H1 (cell line): ENCODE results near the gene C3AR1. TPM values are rescaled to one million over a fixed set of nuclear protein-coding genes. Genes with fewer than 3 reads are reported as not detected.

Experiments
- CTCF ChIA-PET: fragments of 300-600 bp; sonication (Branson Sonifier 250); formaldehyde crosslinking; loops from one replicate; lab custom pipeline; 2021; ENCODE audit not compliant: partially characterized antibody; lab: Charles Lee
- POLR2A ChIA-PET: fragments of 300-600 bp; sonication (Branson Sonifier 250); formaldehyde crosslinking; loops from one replicate; lab custom pipeline; 2021; ENCODE audit warnings: inconsistent platforms; ENCODE audit not compliant: partially characterized antibody; lab: Charles Lee
- DNase-seq, 2 experiments: peaks; one replicate each; pipeline versions ENCODE4 v3.0.0 to v3.0.0-alpha.2; 2010 to 2022; ENCODE audit warnings: low spot score in 2 of 2, low read depth in 1 of 2, mixed read lengths in 1 of 2
- FAIRE-seq: peaks from 2 replicates; lab custom pipeline; 2011; peaks lifted over from hg19 to GRCh38; lab: Jason Lieb, UNC
- H2AFZ ChIP-seq: 2 replicates; pipeline ENCODE4 v1.8.1; 2012; ENCODE audit warnings: low read length, inconsistent platforms
- H2AK5ac ChIP-seq: 2 replicates; pipeline ENCODE4 v1.6.1; 2013; ENCODE audit warnings: low read depth, low read length
- H2BK120ac ChIP-seq: replicated peaks from 2 replicates; pipeline ENCODE3; 2013; ENCODE audit warnings: low read depth, low read length, inconsistent platforms
- H2BK12ac ChIP-seq: 2 replicates; pipeline ENCODE4 v1.6.1; 2013; ENCODE audit warnings: low read depth, low read length
- H2BK15ac ChIP-seq: 2 replicates; pipeline ENCODE4 v1.6.1; 2013; ENCODE audit warnings: low read length
- H2BK20ac ChIP-seq: 2 replicates; pipeline ENCODE4 v1.6.1; 2013; ENCODE audit warnings: low read length
- H2BK5ac ChIP-seq: 2 replicates; pipeline ENCODE4 v1.6.1; 2013; ENCODE audit warnings: low read depth, low read length
- H3K14ac ChIP-seq: 2 replicates; pipeline ENCODE4 v1.6.1; 2013; ENCODE audit warnings: inconsistent platforms; ENCODE audit not compliant: insufficient read length
- H3K18ac ChIP-seq: 2 replicates; pipeline ENCODE4 v1.6.1; 2013; ENCODE audit warnings: low read length; ENCODE audit errors: extremely low read depth
- H3K23ac ChIP-seq: 2 replicates; pipeline ENCODE4 v1.6.1; 2013; ENCODE audit warnings: inconsistent platforms; ENCODE audit not compliant: insufficient read length
- H3K23me2 ChIP-seq: 2 replicates; pipeline ENCODE4 v1.6.1; 2013; ENCODE audit warnings: low read depth, low read length
- H3K27ac ChIP-seq: 2 replicates; pipeline ENCODE4 v1.6.1; 2011; ENCODE audit warnings: low read depth, low read length, inconsistent platforms
- H3K27me3 ChIP-seq, 4 experiments: replicated peaks in 1 of 4; 1 replicate in 1 of 4; 2 replicates in 3 of 4; pipeline versions ENCODE4 v1.6.1 to v1.8.1; 2011 to 2013; ENCODE audit warnings: low read length in 3 of 4, mild to moderate bottlenecking in 3 of 4, inconsistent platforms in 2 of 4, mixed read lengths in 2 of 4, moderate library complexity in 1 of 4; ENCODE audit not compliant: control insufficient read depth in 3 of 4, insufficient read depth in 3 of 4; ENCODE audit errors: extremely low read depth in 1 of 4
- H3K36me3 ChIP-seq, 4 experiments: 2 replicates each; pipeline versions ENCODE4 v1.6.1 to v1.8.1; 2011 to 2013; ENCODE audit warnings: mild to moderate bottlenecking in 4 of 4, low read length in 3 of 4, moderate library complexity in 2 of 4, control low read depth in 1 of 4, inconsistent platforms in 1 of 4; ENCODE audit not compliant: insufficient read depth in 4 of 4, control insufficient read depth in 2 of 4
- H3K4ac ChIP-seq: replicated peaks from 2 replicates; pipeline ENCODE3; 2013; ENCODE audit warnings: low read length, low read depth, mixed read lengths, inconsistent platforms; ENCODE audit not compliant: insufficient read length
- H3K4me1 ChIP-seq, 4 experiments: replicated peaks in 1 of 4; 1 replicate in 1 of 4; 2 replicates in 3 of 4; pipeline versions ENCODE4 v1.6.1 to v1.8.1; 2011 to 2013; ENCODE audit warnings: low read length in 3 of 4, inconsistent platforms in 2 of 4, mixed read lengths in 1 of 4; ENCODE audit not compliant: insufficient read depth in 4 of 4, control insufficient read depth in 3 of 4
- H3K4me2 ChIP-seq, 2 experiments: 2 replicates each; pipeline versions ENCODE4 v1.6.1 to v1.8.1; 2011 to 2013; ENCODE audit warnings: low read depth in 2 of 2, low read length in 2 of 2, control low read depth in 1 of 2, inconsistent platforms in 1 of 2, mild to moderate bottlenecking in 1 of 2; ENCODE audit not compliant: insufficient read depth in 1 of 2
- H3K4me3 ChIP-seq, 4 experiments: fragments of 200-600, 300-600 bp in 1 of 4; sonication (generic), shearing (Covaris generic), sonication (Bioruptor Twin) in 1 of 4; 2 replicates each; pipeline versions ENCODE4 v1.5.1 to v1.8.1; 2011 to 2016; ENCODE audit warnings: low read length in 4 of 4, low read depth in 3 of 4, control low read depth in 2 of 4, inconsistent platforms in 2 of 4, mild to moderate bottlenecking in 2 of 4, mixed read lengths in 1 of 4, moderate library complexity in 1 of 4; ENCODE audit not compliant: insufficient read depth in 2 of 4; ENCODE audit errors: extremely low read depth in 1 of 4
- H3K56ac ChIP-seq: replicated peaks from 2 replicates; pipeline ENCODE3; 2013; ENCODE audit warnings: low read depth, mild to moderate bottlenecking, mixed read lengths, low read length, inconsistent platforms; ENCODE audit not compliant: insufficient read length
- H3K79me1 ChIP-seq: 2 replicates; pipeline ENCODE4 v1.6.1; 2013; ENCODE audit warnings: low read depth, low read length, control low read depth
- H3K79me2 ChIP-seq, 2 experiments: 2 replicates each; pipeline versions ENCODE4 v1.6.1 to v1.8.1; 2012 to 2013; ENCODE audit warnings: low read length in 2 of 2, mild to moderate bottlenecking in 2 of 2, inconsistent platforms in 1 of 2; ENCODE audit not compliant: insufficient read depth in 2 of 2, control insufficient read depth in 1 of 2
- H3K9ac ChIP-seq, 4 experiments: replicated peaks in 1 of 4; 1 replicate in 1 of 4; 2 replicates in 3 of 4; pipeline versions ENCODE4 v1.6.1 to v1.8.1; 2011 to 2013; ENCODE audit warnings: low read depth in 3 of 4, low read length in 3 of 4, control low read depth in 2 of 4, mild to moderate bottlenecking in 2 of 4, moderate library complexity in 2 of 4, inconsistent platforms in 1 of 4; ENCODE audit errors: extremely low read depth in 1 of 4
- H3K9me3 ChIP-seq, 2 experiments: 2 replicates each; pipeline versions ENCODE4 v1.6.1 to v1.8.1; 2012 to 2013; ENCODE audit warnings: mild to moderate bottlenecking in 2 of 2, moderate library complexity in 2 of 2, control low read depth in 1 of 2, inconsistent platforms in 1 of 2, low read depth in 1 of 2, low read length in 1 of 2, mixed read lengths in 1 of 2; ENCODE audit not compliant: insufficient read depth in 2 of 2
- H4K20me1 ChIP-seq, 2 experiments: replicated peaks in 1 of 2; 2 replicates each; pipeline versions ENCODE3 to v1.8.1; 2011 to 2013; ENCODE audit warnings: inconsistent platforms in 2 of 2, low read length in 2 of 2, mild to moderate bottlenecking in 1 of 2; ENCODE audit not compliant: insufficient read depth in 2 of 2, control insufficient read depth in 1 of 2
- H4K5ac ChIP-seq: 2 replicates; pipeline ENCODE4 v1.6.1; 2013; ENCODE audit warnings: low read length, low read depth, mixed read lengths, inconsistent platforms; ENCODE audit not compliant: insufficient read length
- H4K8ac ChIP-seq: 2 replicates; pipeline ENCODE4 v1.8.0; 2013; ENCODE audit warnings: mild to moderate bottlenecking, moderate library complexity, low read length, inconsistent platforms; ENCODE audit not compliant: insufficient read depth; ENCODE audit errors: extremely low read depth
- H4K91ac ChIP-seq: replicated peaks from 2 replicates; pipeline ENCODE3; 2013; ENCODE audit warnings: low read length, mixed read lengths, inconsistent platforms; ENCODE audit not compliant: insufficient read length
- FOSL1 ChIP-seq: IDR thresholded peaks from 2 replicates; pipeline ENCODE4 v1.6.1; 2011; ENCODE audit warnings: mild to moderate bottlenecking, low read depth, low read length, moderate library complexity; ENCODE audit not compliant: insufficient read depth
- POLR2AphosphoS5 ChIP-seq: IDR thresholded peaks from 2 replicates; pipeline ENCODE4 v1.6.1; 2011; ENCODE audit warnings: low read depth, low read length
- SIN3A ChIP-seq, 2 experiments: IDR thresholded peaks in 1 of 2; conservative IDR thresholded peaks in 1 of 2; 2 replicates each; pipeline ENCODE4 v1.6.1; 2011 to 2012; ENCODE audit warnings: low read length in 2 of 2, improper control_type of control experiment in 1 of 2, low read depth in 1 of 2, mild to moderate bottlenecking in 1 of 2
- WGBS, 2 experiments: shearing (Covaris generic) in 1 of 2; methylation state at CpG; one replicate each; pipeline versions ENCODE4 v1.1.6 to v1.1.7; 2013 to 2015; ENCODE audit warnings: low lambda C conversion rate in 2 of 2, mixed read lengths in 2 of 2, inconsistent platforms in 1 of 2, low coverage in 1 of 2, missing lambda C conversion rate in 1 of 2; ENCODE audit not compliant: insufficient replicate concordance in 2 of 2, insufficient coverage in 1 of 2, insufficient read length in 1 of 2; ENCODE audit errors: extremely low coverage in 1 of 2, missing lambda C conversion rate in 1 of 2; 5-methylcytosine and 5-hydroxymethylcytosine counted together
- polyA plus RNA-seq, 7 experiments: library from polyadenylated mRNA; depleted of rRNA in 3 of 7; stranded (reverse) in 5 of 7; unstranded in 2 of 7; fragments of >200 nt in 5 of 7; fragments of 200-250 nt in 2 of 7; gene quantifications; 1 replicate in 5 of 7; 2 replicates in 1 of 7; 4 replicates in 1 of 7; pipeline versions ENCODE4 v1.2.1 to v1.2.3, GENCODE V29; 2011 to 2013; ENCODE audit warnings: missing spikeins in 2 of 7, mixed read lengths in 2 of 7
- total RNA-seq: library from RNA; stranded (reverse); fragmentation: NEBNext Ultra II Directional; extraction: Animal tissue kit (Norgen Biotek cat#: 25700); gene quantifications from 2 replicates; pipeline ENCODE4 v1.2.1, GENCODE V29; 2021

C3AR1 gene
- total and polyA plus RNA-seq, 2 of the 8 experiments (the other 6 are each of a cell fraction or from before 2014, with no cell fraction given): not detected

DNA sequence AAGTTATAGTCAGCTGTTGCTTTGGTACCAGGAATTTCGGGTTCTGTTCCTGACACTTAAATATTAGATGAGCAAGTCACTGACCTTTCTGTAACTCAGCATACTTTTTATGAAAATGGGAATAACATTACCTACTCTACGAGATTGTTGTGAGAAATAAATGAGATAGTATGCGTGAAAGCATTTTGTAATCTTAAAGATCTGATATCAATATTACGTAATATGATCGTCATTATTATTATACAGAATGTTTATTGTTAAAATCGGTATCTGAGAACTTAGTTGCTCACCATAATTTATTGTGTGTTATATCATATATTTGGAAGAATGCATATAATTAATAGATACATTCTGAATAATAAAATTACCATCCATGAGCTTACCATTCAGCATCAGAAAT, 9.8 kb upstream of the C3AR1 start:
- POLR2A ChIA-PET: no interaction called here
- Histone ChIP-seq H3K27me3 (no peaks in the 10 kb centered on the region), H4K8ac (no peak overlapping the region), H3K9ac (no peak overlapping the region), H4K91ac (no peak overlapping the region), H4K20me1 (no peaks in the 10 kb centered on the region), H2AFZ (no peak overlapping the region), H3K27ac (no peak overlapping the region), H2BK5ac (no peak overlapping the region), H3K18ac (no peak overlapping the region), H2BK15ac (no peak overlapping the region), H3K4me1 (no peaks in the 10 kb centered on the region), H3K36me3 (no peaks in the 10 kb centered on the region), H2BK20ac (no peak overlapping the region), H3K23ac (no peak overlapping the region), H2AK5ac (no peak overlapping the region), H3K23me2 (no peaks in the 10 kb centered on the region), H3K9me3 (no peaks in the 10 kb centered on the region), H3K4ac (no peak overlapping the region), H3K79me2 (no peaks in the 10 kb centered on the region), H3K14ac (no peak overlapping the region), H4K5ac (no peak overlapping the region), H3K4me2 (no peak overlapping the region), H3K4me3 (no peak overlapping the region), H3K56ac (no peak overlapping the region), H3K79me1 (no peaks in the 10 kb centered on the region), H2BK120ac (no peak overlapping the region), H2BK12ac (no peak overlapping the region)
- FAIRE-seq (no peak), DNase-seq (no peak)
- TF ChIP-seq POLR2AphosphoS5 (no peak), FOSL1 (no peak), SIN3A (conservative IDR thresholded peaks at IDR 0.05 in 1 of 2, IDR thresholded peaks at IDR 0.05 in 1 of 2; ENCODE audit: low read depth in 1 of 2, low read length in 2 of 2) (no peak)
- CTCF ChIA-PET: interaction anchor here (1.2 to 11.1 kb wide), 2 partner anchors 27 to 33 kb away, joined by 3 to 146 read pairs; no protein-coding TSS in a partner anchor
- WGBS, 2 experiments: 93% methylated on average over 6 of the region's 6 CpGs; no CpG with 5 or more reads in 1 of the 2 experiments
